Activated T-cell treated with anti-CD3 and anti-CD28 coated beads for 1 hour (primary cell): ENCODE results near the gene RIMBP3B.
"Not testable (repeated sequence)": the region's sequence is repeated elsewhere in the genome, so short reads cannot be mapped to it uniquely, and the experiment has no call there.

ENCODE experiments used
- DNase-seq: peaks from one replicate; pipeline ENCODE4 v3.0.0-alpha.2; 2020; ENCODE audit warnings: low read depth

The RIMBP3B gene

DNA sequence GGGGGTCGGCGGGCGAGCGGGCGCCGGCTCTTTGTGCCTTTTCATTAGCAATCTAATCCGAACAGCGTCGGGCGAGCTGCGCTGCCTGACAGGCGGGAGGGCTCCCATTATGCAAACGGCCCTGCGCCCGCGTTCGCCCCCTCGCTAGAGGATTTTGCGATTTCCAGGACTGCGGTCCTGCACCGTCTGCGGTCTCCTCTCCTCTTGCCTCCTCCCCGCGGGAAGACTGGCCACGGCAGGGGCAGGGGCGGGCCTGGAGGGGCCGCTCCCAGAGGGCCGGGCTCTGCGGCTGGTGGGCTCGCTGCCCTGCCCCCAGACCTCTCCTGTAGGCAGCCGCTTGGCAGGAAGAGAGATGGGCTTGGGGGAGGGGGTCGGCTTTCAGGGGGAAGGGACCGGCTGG is 34.3 kb downstream of the RIMBP3B start:
- not testable (repeated sequence) for DNase-seq

DNA sequence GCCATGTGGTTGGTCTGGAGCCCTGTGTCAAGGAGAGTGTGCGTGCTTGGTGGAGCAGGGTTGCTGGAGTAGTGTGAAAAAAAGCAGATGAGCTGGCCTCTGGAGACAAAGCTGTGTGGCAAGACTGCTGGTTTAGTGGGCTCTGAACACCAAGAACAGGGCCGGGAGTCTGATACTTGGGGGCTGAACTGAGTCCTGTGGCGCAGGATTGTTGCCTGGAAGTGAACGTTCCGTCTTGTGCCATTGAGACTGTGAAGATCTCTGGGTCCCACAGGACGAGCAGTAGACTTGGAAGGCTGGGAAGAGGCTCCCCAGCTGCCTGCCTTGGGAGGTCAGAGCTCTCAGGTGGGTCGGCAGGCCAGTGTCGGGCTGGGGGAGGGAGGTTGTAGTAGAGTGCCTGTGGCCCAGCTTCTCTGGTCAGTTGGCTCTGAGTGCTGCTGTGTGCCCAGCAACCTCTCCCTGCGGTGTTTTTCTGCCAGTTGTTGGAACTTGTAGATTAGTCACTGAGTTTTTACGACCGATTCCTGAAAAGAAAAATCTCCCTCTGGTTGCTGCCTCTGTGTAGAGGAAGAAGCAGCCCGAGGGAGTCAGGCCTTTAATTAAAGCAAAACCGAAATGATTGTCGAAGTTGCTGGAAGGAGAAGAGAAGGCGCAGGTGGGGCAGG is 35.6 kb downstream of the RIMBP3B start:
- DNase-seq = not testable (repeated sequence)

DNA sequence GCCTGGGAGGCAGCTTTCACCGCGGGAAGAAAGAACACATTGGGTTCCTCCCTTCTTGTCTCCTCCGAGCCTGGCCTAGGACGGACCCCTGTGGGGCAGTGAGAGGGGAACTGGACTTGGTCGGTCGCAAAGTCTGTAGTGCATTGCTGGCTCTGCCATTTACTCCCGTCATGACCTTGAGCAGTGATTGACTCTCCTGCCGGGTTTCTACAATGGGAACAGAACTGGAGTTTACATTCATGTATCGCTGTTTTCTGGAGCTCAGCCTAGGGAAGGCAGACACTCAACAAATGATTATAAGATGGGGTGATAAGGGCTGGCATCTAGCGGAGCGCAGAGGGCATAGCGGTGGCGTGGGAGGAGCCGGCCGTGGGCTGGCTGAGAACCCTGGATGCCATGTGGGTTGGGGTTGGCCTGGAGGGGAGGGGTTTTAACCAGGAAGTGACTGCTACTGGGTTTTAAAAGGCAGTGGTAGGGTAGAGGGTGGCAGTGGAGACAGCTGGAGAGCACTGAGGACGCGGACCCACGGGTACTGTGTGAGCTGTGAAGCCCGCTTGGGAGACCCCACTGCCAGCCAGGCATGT is 36.7 kb downstream of the RIMBP3B start:
- DNase-seq = not testable (repeated sequence)

DNA sequence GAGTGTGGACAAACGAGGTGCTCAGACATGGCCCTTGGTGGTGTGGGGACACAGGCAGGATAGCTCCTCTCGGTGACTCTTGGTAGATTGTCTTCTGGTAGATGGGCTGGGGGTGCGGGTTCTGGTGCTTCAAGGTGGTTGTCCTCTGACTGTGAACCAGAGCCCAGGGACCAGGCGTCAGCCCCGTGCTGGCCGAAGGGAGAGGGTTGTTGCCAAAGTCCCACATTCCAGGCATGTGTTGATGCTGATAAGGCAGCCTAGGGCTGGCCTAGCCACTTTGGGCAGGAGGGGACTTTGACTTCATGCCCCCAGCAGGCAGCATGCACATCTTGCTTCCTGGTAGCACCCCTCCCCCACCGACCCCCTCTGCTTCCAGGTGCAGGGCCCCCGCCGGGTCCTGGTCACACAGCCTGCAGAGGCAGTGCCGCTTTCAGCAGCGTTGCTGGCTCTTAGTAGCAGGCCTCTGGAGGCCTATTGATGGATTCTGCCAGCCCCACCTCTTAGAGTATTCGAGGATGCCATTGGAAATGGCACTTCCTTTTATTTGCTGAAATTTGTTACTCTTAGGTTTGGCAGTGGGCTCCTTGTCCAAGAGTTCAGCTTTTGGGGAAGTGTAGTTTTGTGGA is 40.6 kb downstream of the RIMBP3B start:
- not testable (repeated sequence) for DNase-seq

DNA sequence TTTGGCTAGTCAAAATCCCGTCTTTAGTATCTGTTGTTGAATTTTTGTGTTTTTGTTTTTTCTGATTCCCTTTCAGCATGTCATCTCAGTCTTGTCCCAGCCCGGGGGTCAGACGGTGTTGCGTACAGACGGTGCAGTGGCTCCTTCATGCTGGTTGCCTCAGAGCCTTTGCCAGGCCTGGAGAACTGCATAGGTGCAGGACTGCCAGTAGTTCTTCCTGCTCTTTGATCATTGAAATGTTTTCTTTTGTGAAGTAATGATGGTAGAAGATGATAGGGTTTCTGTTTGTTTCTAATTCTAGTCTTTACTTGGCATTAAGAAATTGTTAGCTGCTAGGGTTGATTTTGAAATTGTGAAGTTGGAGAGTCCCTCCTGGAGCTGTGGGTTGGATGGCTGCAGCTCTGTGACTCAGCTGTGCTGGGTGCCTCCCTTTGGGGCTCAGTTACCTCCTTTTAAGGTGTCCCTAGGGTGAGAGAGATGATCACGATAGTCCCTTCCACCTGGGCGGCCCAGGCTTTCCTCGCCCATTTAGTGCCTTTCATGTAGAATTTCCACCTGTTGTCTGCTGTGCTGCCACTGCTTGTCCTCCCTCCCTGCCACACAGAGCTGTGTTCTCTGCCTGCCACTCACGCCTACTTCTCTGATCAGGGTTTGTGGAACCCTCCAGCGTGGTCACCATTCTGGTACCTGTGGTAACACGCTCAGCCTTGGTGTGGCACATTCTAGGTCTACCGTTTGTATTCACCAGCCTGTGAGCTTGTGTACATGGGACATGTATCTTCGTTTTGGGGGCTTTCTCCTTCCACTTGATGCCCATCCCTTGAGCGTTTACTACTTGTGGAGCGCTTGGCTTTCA is 51.1 kb downstream of the RIMBP3B start:
- DNase-seq = not testable (repeated sequence)

DNA sequence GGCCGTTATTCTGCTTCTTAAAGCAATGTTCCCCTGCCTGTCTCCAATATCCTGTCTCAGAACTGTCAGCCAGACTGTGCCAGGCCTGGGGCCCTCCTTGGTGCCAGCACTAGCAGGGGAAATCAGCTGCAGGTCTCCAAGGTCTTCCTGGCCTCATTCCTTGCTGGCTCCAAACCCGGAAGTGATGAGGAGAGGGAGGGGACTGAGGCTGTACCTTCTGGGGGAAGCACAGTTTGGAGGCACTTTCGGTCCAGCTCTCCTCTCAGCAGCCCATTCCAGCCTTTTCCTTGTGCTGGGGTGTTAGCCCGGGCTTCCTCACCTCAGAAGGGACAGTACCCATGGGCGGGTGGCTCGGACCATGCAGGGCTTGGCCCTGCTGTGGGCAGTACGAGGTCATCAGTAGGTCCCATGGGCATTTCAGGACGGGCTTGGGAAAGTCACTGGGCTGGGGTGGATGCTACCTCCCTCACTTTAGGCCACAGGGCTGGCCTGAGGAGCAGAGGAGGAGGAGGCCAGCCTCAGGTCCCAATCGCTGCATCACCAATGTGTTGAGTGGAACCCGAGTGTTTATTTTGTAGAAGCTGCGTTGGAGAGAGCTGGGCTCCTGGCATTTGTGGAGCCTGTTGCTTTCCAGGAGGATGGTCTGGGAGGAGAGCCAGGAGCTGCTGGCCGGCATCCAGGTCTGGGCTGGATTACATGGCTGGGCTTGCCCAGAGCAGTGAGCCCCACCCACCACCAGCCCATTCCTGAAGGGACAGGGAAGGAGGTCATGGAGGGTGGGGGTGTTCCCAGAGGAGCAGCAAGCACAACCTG is 52.7 kb downstream of the RIMBP3B start:
- DNase-seq = not testable (repeated sequence)

DNA sequence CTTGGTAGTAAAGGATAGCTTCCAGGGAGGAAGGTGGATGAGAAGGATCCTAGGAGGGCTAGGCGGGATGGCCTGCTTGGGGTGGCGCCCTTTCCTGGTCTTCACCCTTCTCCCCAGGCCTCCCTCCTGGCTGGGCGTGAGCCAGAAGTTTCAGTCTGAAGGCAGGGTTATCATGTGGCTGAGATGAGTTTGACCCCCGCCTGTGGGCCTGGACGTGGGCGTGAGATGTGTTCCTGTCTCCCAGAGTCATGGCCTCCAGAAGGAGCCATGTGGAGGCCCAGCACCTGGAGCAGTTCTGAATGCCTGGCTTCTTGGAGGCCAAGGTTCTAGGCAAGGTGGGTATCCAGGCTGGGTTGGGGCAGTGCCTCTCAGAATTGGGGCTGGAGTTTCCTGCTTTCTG is 54.5 kb downstream of the RIMBP3B start:
- not testable (repeated sequence) for DNase-seq
